Activated T-helper 17 cell treated with anti-CD3 and anti-CD28 coated beads, Interleukin-2, amount 50 U/mL, for 72 hours (primary cell): ENCODE results near the gene UGDH. TPM values are rescaled to one million over a fixed set of nuclear protein-coding genes. Genes with fewer than 3 reads are reported as not detected.
A peak's percentile ranks its signal among the peaks of the same experiment; 100 is the strongest.
"Not testable (repeated sequence)": the region's sequence is repeated elsewhere in the genome, so short reads cannot be mapped to it uniquely, and the experiment has no call there.

Experiments used
- ATAC-seq: fragments of 150-1000 bp; cut with Tn5 transposase; replicated peaks from 2 replicates; pipeline ENCODE4 v1.10.0; 2021; ENCODE audit warnings: mild to moderate bottlenecking, moderate library complexity
- H3K27ac Mint-ChIP-seq: one replicate; pipeline ENCODE4 v1.8.0; 2022; ENCODE audit warnings: mixed read lengths
- H3K27me3 Mint-ChIP-seq: one replicate; pipeline ENCODE4 v1.8.0; 2022; ENCODE audit warnings: mixed read lengths
- H3K36me3 Mint-ChIP-seq: one replicate; pipeline ENCODE4 v1.8.0; 2022; ENCODE audit warnings: low read depth, mild to moderate bottlenecking, mixed read lengths
- H3K4me1 Mint-ChIP-seq: one replicate; pipeline ENCODE4 v1.8.0; 2022; ENCODE audit warnings: mixed read lengths
- H3K4me3 Mint-ChIP-seq: one replicate; pipeline ENCODE4 v1.8.0; 2022; ENCODE audit warnings: mild to moderate bottlenecking, mixed read lengths
- H3K9me3 Mint-ChIP-seq: one replicate; pipeline ENCODE4 v1.8.0; 2022; ENCODE audit warnings: mixed read lengths
- total RNA-seq, 2 donors: library from RNA; stranded (reverse); gene quantifications; one replicate each; pipeline ENCODE4 v1.2.3, GENCODE V29; 2022

Gene UGDH
- total RNA-seq, 2 donors from 2014 or later: 31.1 to 31.3 TPM

DNA sequence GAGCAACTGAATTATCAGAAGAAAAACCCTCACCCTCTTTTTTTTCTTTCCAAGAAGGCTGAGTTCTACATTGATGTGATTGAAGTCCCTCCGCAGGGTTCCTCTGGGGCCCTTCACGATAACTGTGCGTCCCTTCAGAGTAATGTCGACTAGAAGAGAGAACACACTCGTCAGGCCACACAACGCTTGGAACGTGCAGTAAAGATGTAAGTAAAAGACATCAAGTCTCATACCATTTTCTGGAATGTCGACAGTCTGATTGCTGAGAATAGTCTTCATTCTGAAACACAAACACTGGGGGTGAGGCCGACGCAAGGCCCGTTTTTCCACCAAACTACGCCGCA, 69.1 kb downstream of the UGDH start:
- not testable (repeated sequence) for ATAC-seq
- Mint-ChIP-seq H3K4me1 (peaks cover 12% of the 10 kb centered on the region), H3K36me3 (peaks cover 82% of the 10 kb centered on the region)

DNA sequence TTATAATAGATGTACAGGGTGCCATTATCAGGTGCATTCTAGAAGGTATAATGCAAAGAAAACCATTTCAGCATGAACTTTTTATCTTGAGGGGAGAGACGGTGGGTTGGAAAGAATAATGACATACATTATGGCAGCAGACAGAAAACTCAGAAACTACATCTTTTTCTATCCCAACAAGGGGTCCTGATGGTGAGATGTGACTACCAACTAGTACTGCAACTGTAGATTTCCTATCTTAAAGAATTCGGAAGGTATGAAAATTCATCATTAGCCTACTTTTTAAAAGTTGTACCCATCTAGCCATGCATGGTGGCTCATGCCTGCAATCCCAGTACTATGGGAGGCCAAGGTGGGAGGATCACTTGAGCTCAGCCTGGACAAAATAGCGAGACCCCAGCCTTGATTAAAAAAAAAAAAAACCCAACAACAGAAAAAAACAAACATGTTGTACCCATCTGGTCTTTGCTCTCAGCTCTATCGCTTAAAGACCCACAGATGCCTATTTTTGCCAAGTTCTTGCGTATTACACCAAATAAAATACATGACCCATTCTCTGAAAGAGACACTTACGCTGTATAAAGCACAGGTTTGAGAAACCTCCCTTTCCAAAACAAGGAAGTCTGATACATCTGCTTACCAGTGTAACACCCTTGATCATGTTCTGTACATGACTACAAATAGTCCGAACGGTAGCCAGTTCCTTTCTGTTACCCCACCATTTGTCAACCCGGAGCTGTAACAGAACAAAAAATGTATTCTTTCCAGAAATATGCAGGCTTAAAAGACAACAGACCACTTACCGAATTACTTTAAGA, 70.1 kb downstream of the UGDH start:
- peaks cover 20% of the 10 kb centered on the region for H3K4me1 Mint-ChIP-seq
- peaks cover 90% of the 10 kb centered on the region for H3K36me3 Mint-ChIP-seq
- peak overlapping the region; percentile 98 for H3K4me3 Mint-ChIP-seq
- H3K27ac Mint-ChIP-seq: peak overlapping the region; percentile 100
- H3K27me3 Mint-ChIP-seq: no peaks in the 10 kb centered on the region
- H3K9me3 Mint-ChIP-seq: no peaks in the 10 kb centered on the region
- no peak for ATAC-seq

More for the DNA sequence above, 69.1 kb downstream of the UGDH start:
- H3K27ac Mint-ChIP-seq: peak overlapping the region; percentile 100
- not testable (repeated sequence) for H3K9me3 Mint-ChIP-seq, H3K27me3 Mint-ChIP-seq
- peak overlapping the region; percentile 98 for H3K4me3 Mint-ChIP-seq

- no peak for ATAC-seq
- no peaks in the 10 kb centered on the region for H3K27me3 Mint-ChIP-seq
- peaks cover 22% of the 10 kb centered on the region for H3K4me1 Mint-ChIP-seq
- no peaks in the 10 kb centered on the region for H3K9me3 Mint-ChIP-seq
- peaks cover 95% of the 10 kb centered on the region for H3K36me3 Mint-ChIP-seq
- peak overlapping the region; percentile 98 for H3K4me3 Mint-ChIP-seq
- no peak overlapping the region for H3K27ac Mint-ChIP-seq
These were observed 71.8 kb downstream of the UGDH start for GRCh38 chr4:39455486-39455885.

DNA sequence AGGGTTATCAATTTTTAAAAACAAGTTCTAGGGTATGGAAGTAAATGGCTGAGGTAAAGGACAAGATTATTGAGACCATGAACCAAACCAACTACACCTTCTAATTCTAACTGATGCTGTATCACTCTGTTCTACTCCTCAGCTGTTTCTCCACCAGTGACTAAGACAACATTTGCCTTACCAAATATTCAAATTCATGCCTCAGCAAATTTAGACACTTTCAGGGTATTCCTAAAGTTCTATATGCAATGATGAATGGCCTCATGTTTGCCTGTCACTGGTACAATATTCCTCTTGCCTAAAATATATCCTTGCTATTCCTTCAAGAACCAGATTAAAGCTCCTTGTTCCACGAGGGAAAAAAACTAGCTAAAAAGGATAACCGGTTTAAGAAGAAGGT, 73.5 kb downstream of the UGDH start:
- Mint-ChIP-seq H3K9me3 (no peaks in the 10 kb centered on the region), H3K36me3 (peaks cover 98% of the 10 kb centered on the region), H3K27me3 (no peaks in the 10 kb centered on the region), H3K4me3 (peak overlapping the region; percentile 25), H3K27ac (no peak overlapping the region), H3K4me1 (peaks cover 22% of the 10 kb centered on the region)
- ATAC-seq: no peak

DNA sequence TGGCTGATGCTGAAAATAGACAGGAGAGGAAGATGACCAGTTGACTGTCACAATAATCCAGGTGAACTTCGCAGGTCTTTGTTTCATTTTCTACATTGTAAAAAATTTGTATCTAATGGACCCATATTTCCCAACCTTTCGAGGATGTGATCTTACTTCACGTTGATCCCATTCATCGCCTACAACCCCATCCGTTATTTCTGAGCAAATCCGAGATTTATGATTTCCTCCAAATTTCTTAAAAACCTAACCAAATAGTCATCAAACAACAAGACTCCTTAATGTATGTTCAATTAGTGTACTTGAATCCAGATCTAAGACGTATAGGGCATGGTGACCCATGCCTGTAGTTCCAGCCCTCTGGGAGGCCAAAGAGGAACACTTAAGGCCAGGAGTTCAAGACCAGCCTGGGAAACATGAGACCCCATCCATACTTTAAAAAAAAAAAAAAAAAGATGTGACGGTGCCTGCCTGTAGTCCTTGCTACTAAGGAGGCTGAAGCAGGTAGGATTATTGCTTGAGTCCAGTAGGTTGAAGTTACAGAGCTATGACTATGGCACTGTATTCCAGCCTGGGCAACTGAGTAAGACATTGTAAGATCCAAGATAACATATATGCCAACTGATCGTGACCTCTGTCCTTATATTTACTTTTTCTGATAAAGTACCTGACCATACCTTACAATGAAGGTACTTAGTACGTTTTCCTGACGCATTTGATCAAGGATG, 74.2 kb downstream of the UGDH start:
- no peak for ATAC-seq
- no peak overlapping the region for H3K4me3 Mint-ChIP-seq
- no peaks in the 10 kb centered on the region for H3K9me3 Mint-ChIP-seq
- H3K36me3 Mint-ChIP-seq: peaks cover 93% of the 10 kb centered on the region
- no peaks in the 10 kb centered on the region for H3K27me3 Mint-ChIP-seq
- peaks cover 27% of the 10 kb centered on the region for H3K4me1 Mint-ChIP-seq
- no peak overlapping the region for H3K27ac Mint-ChIP-seq

DNA sequence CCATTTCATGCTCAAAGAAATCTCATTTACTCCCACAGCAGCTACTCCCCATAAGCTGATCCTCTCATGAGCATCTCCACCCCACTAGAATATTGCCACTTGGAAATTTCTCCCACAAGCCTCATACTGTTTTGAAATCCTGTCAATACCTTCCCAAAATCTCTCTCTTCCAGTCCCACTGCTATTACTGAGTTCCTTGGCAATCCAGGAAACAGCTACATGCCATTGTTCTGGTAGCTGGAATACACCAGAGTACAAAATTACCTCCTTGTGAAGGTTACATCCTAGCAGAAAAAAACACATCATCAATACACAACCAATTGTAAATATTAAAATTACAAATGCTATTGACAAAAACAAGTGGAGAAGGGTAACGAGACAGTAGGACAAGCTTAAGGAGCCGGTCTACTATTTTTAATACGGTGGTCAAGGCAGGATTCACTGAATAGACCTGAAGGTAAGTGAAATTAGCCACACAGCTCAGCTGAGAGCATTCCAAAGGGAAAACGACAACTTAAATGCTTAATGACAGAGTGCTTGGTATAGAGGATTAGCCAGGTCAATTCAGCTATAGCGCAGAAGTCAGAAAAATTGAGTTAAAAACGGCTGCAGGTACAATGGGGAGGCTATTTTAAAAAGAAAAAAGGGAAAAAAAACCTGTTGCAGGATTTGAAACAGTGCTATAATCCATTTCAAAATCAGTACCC, 74.9 kb downstream of the UGDH start:
- H3K4me3 Mint-ChIP-seq: no peak overlapping the region
- ATAC-seq: no peak
- H3K27me3 Mint-ChIP-seq: no peaks in the 10 kb centered on the region
- peaks cover 86% of the 10 kb centered on the region for H3K36me3 Mint-ChIP-seq
- H3K27ac Mint-ChIP-seq: peak overlapping the region; percentile 59
- H3K9me3 Mint-ChIP-seq: no peaks in the 10 kb centered on the region
- peaks cover 27% of the 10 kb centered on the region for H3K4me1 Mint-ChIP-seq

DNA sequence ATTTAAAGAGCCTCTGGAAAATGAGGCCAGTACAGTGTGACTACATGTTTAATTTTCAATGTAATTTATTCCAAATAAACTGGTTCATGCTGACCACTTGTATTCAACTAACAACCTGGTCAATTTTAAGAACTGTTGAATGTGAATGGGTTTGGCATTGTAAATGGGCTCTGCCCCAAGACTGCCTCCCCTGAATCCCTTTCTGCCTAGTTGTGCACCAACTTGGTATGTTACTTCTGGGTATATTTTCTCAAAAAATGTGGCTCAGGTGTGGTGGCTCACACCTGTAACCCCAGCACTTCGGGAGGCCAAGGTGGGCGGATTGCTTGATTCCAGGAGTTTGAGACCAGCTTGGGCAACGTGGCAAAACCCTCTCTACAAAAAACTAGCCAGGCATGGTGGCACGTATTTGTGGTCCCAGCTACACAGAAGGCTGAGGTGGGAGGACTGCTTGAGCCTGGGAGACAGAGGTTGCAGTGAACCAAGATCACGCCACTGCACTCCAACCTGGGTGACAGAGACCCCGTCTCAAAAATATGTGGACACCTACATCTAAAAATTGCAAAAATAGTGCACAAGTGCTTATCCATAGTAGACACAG, 75.7 kb downstream of the UGDH start:
- H3K36me3 Mint-ChIP-seq: peaks cover 78% of the 10 kb centered on the region
- no peak for ATAC-seq

DNA sequence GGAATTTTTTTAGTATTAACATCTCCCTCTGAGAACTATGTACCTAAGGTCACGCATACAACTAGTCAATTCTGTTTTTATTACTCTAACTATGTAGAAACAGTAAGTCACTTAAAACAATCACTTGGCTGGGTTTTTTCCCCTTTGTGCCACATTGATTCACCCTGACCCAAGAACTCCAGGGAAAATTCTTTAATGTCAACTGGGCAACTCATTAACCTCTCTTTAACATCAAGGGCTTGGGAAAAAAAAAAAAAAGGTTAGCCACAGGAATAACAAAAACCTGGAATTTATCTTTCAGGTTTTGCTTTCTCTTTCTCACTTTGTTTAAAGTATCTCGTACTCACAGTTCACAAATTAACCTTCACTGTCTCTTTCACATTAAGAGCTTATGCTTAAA, 76.6 kb downstream of the UGDH start:
- no peak for ATAC-seq
- no peaks in the 10 kb centered on the region for H3K9me3 Mint-ChIP-seq
- H3K36me3 Mint-ChIP-seq: peaks cover 69% of the 10 kb centered on the region
- H3K27ac Mint-ChIP-seq: no peak overlapping the region
- H3K4me1 Mint-ChIP-seq: peaks cover 22% of the 10 kb centered on the region
- H3K27me3 Mint-ChIP-seq: no peaks in the 10 kb centered on the region
- H3K4me3 Mint-ChIP-seq: no peak overlapping the region

More for the DNA sequence above, 75.7 kb downstream of the UGDH start:
- H3K4me1 Mint-ChIP-seq: peaks cover 22% of the 10 kb centered on the region
- no peaks in the 10 kb centered on the region for H3K9me3 Mint-ChIP-seq
- H3K4me3 Mint-ChIP-seq: no peak overlapping the region
- H3K27me3 Mint-ChIP-seq: no peaks in the 10 kb centered on the region
- H3K27ac Mint-ChIP-seq: peak overlapping the region; percentile 59

Other genes with a start within 250 kb of the UGDH start
- 10 to 100 TPM; 79.0 to 86.3 TPM for gene RFC1, start 161.1 kb downstream of the UGDH start, total RNA-seq
- not detected for gene KLB, start 120.5 kb downstream of the UGDH start, total RNA-seq
- gene RPL9, start 68.5 kb downstream of the UGDH start, total RNA-seq: 1,000 to 10,000 TPM; 1,910 to 2,087 TPM
- 10 to 100 TPM; 22.5 to 24.3 TPM for gene LIAS, start 68.4 kb downstream of the UGDH start, total RNA-seq
- 1 to 10 TPM; 2.6 to 2.9 TPM for gene SMIM14, start 111.4 kb upstream of the UGDH start, total RNA-seq
- 10 to 100 TPM; 52.5 to 90.0 TPM for gene UBE2K, start 170.7 kb upstream of the UGDH start, total RNA-seq